ENCODE results near the gene PRPF38A.

DNA sequence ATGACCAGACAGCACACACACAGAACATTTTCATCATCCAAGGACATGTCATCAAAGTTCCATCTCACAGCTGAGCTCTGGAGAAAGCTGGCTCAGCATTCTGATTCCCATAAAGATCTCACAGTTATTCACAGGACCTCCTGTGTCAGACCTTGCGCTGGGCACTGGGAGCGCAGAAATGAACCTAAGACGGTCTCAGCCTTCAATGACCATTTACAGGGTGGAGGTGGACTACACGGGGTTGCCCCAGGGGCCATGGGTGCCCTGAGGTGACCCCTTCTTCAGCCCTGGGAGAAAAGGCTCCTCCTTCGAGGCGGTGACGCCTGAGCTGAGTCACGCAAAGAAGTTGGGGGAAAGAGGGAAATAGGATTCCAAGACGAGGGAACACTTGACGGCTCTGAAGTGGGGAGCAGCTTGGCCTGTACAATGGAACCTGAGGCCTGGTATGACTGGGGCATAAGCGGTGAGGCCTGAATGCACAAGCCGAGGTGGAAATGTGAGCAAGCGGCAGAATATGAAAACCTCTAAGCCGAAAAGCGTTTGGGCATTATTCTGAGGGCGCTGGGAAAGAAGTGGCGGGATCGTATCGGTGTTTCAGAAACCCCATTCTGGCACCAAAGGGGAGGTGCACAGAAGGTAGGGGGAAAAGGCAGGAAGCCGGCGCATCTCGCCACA, 39.2 kb upstream of the PRPF38A start:
- no peak for TF ChIP-seq GABPA (IDR thresholded peaks at IDR 0.05; ENCODE audit: low read depth)
- no peak for TF ChIP-seq CTCF (IDR thresholded peaks at IDR 0.05; ENCODE audit: insufficient read depth, low read length)
